Neural crest cell (in vitro differentiated cells): ENCODE results near the gene HYAL3. TPM values are rescaled to one million over a fixed set of nuclear protein-coding genes. Genes with fewer than 3 reads are reported as not detected.
A peak's percentile ranks its signal among the peaks of the same experiment; 100 is the strongest.

Experiments
- DNase-seq: peaks from one replicate; pipeline ENCODE4 v3.0.0; 2021; ENCODE audit warnings: low read depth, mixed read lengths, low spot score
- H3K27ac Mint-ChIP-seq: one replicate; pipeline ENCODE4 v1.8.0; 2021; ENCODE audit warnings: mild to moderate bottlenecking, mixed read lengths; ENCODE audit not compliant: unreplicated experiment
- H3K27me3 Mint-ChIP-seq: 2 replicates; pipeline ENCODE4 v1.8.0; 2021; ENCODE audit warnings: low read depth, mild to moderate bottlenecking, mixed read lengths
- H3K36me3 Mint-ChIP-seq: 2 replicates; pipeline ENCODE4 v1.8.0; 2021; ENCODE audit warnings: low read depth, mild to moderate bottlenecking, mixed read lengths
- H3K4me1 Mint-ChIP-seq: 2 replicates; pipeline ENCODE4 v1.8.0; 2021; ENCODE audit warnings: mixed read lengths
- H3K4me3 Mint-ChIP-seq: one replicate; pipeline ENCODE4 v1.8.0; 2021; ENCODE audit warnings: mild to moderate bottlenecking, mixed read lengths
- H3K9me3 Mint-ChIP-seq: 2 replicates; pipeline ENCODE4 v1.8.0; 2021; ENCODE audit warnings: mixed read lengths
- CTCF ChIP-seq: fragments of 200-600 bp; sonication (generic); conservative IDR thresholded peaks from 2 replicates; pipeline ENCODE4 v1.5.0; 2021; ENCODE audit warnings: antibody characterized with exemption, mild to moderate bottlenecking
- total RNA-seq: library from RNA; stranded (reverse); gene quantifications from 2 replicates; pipeline ENCODE4 v1.2.1, GENCODE V29; 2021

HYAL3 gene
- total RNA-seq, 1 donor from 2014 or later, result 4.4 TPM

- Mint-ChIP-seq H3K9me3 (no peaks in the 10 kb centered on the region), H3K4me1 (peaks cover 29% of the 10 kb centered on the region), H3K4me3 (peak overlapping the region; percentile 70), H3K27ac (no peak overlapping the region), H3K27me3 (peaks cover 6% of the 10 kb centered on the region), H3K36me3 (no peaks in the 10 kb centered on the region)
- no peak for DNase-seq
- no peak for TF ChIP-seq CTCF
Measured at GRCh38 chr3:50302095-50303012, 3.1 kb upstream of the HYAL3 start.

GRCh38 chr3:50300681-50301254, 1.6 kb upstream of the HYAL3 start:
- H3K36me3 Mint-ChIP-seq, result no peaks in the 10 kb centered on the region
- no peak overlapping the region for H3K27ac Mint-ChIP-seq
- peak overlapping the region; percentile 98 for H3K4me3 Mint-ChIP-seq
- DNase-seq, result no peak
- H3K27me3 Mint-ChIP-seq, result peaks cover 6% of the 10 kb centered on the region
- H3K9me3 Mint-ChIP-seq, result no peaks in the 10 kb centered on the region
- H3K4me1 Mint-ChIP-seq, result peaks cover 29% of the 10 kb centered on the region
- no peak for TF ChIP-seq CTCF

- Mint-ChIP-seq H3K4me3 (peak overlapping the region; percentile 98), H3K4me1 (peaks cover 29% of the 10 kb centered on the region)
Measured at GRCh38 chr3:50299929-50300680, 900 bp upstream of the HYAL3 start.

GRCh38 chr3:50299638-50299928, 378 bp upstream of the HYAL3 start:
- Mint-ChIP-seq H3K4me3 (peak overlapping the region; percentile 98), H3K4me1 (peaks cover 26% of the 10 kb centered on the region), H3K27ac (peak overlapping the region; percentile 96), H3K36me3 (no peaks in the 10 kb centered on the region), H3K9me3 (no peaks in the 10 kb centered on the region), H3K27me3 (peaks cover 6% of the 10 kb centered on the region)
- DNase-seq, result no peak
- no peak for TF ChIP-seq CTCF

More at GRCh38 chr3:50299929-50300680, 900 bp upstream of the HYAL3 start:
- no peak for TF ChIP-seq CTCF
- Mint-ChIP-seq H3K27me3 (peaks cover 6% of the 10 kb centered on the region), H3K36me3 (no peaks in the 10 kb centered on the region), H3K9me3 (no peaks in the 10 kb centered on the region), H3K27ac (peak overlapping the region; percentile 96)
- no peak for DNase-seq

GRCh38 chr3:50297896-50298725, 1.1 kb downstream of the HYAL3 start:
- no peak for DNase-seq
- H3K9me3 Mint-ChIP-seq, result no peaks in the 10 kb centered on the region
- H3K4me3 Mint-ChIP-seq, result peak overlapping the region; percentile 98
- peaks cover 6% of the 10 kb centered on the region for H3K27me3 Mint-ChIP-seq
- peak; percentile 37 for TF ChIP-seq CTCF
- no peaks in the 10 kb centered on the region for H3K36me3 Mint-ChIP-seq
- H3K4me1 Mint-ChIP-seq, result peaks cover 23% of the 10 kb centered on the region
- H3K27ac Mint-ChIP-seq, result peak overlapping the region; percentile 57
